Measurements from ENCODE around the gene NPIPA1. TPM values are rescaled to one million over a fixed set of nuclear protein-coding genes. Genes with fewer than 3 reads are reported as not detected.
"Not testable (repeated sequence)": the region's sequence is repeated elsewhere in the genome, so short reads cannot be mapped to it uniquely, and the experiment has no call there.

Gene NPIPA1
- 50.9 and 74.7 TPM in 2 replicates for total RNA-seq (2014; rRNA removed; shearing (Covaris generic))
- polyA plus RNA-seq (2014; cell fraction: nucleus; rRNA removed): 235 and 296 TPM in 2 replicates

DNA sequence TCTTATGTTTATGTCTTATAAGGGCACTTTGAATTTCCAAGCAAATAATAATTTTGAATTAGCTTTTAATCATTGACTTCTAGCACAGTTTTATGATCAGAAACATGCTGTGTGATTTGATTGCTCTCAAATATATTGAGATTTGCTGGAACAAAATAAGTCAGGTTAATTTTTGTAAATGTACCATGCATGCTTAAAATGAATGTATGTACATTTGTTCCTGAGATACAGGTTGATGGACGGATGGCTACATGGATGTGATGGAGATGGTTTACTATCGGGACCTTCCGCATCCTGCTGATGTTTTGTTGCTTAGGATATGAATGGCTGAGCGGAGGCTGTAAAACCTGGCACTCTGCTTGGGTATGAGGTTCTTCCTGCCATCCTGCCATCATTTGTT, at the start of gene NPIPA1:
Gene NPIPA1 (plus strand): TSS at position 301 of the 400 bp plus-strand sequence. CDS start 0 bp downstream, at position 301.
- not testable (repeated sequence) for DNase-seq (ENCODE audit: extremely low read depth, low read depth)

DNA sequence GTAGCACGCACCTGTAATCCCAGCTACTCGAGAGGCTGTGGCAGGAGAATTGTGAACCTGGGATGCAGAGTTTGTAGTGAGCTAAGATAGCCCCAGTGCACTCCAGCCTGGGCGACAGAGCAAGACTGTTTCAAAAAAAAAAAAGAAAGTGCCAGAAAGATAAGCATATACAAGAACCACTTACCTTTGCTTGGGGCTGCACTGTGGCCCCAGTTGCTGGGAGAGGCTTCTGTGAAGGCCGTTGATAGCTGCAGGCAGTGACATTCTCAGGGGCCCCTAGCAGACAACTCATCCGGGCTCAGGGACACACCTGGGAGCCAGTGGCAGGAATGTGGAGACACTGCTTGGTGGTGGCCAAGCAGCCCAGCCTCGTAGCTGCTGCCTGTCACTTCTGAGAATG, 45.1 kb upstream of the NPIPA1 start:
- not testable (repeated sequence) for DNase-seq (ENCODE audit: extremely low read depth, low read depth)

DNA sequence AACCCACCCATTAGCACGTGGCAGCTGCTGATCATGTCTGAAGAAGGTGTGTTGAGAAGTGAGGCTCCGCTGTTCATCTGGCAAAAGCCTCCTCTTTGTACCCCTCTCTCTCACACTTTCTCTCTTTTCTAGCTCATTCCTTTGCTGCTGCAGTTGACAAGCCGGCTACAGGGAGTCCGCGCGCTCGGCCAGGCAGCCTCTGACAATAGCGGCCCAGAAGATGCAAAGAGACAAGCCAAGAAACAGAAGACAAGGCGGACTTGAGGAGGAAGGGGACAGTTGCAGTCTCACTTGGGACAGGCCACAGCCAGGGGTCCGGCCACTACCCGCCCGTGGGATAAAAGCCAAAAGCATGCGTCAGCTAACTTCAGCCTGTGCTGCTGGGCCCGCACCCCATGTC, 41.9 kb upstream of the NPIPA1 start:
- not testable (repeated sequence) for DNase-seq (ENCODE audit: extremely low read depth, low read depth)

DNA sequence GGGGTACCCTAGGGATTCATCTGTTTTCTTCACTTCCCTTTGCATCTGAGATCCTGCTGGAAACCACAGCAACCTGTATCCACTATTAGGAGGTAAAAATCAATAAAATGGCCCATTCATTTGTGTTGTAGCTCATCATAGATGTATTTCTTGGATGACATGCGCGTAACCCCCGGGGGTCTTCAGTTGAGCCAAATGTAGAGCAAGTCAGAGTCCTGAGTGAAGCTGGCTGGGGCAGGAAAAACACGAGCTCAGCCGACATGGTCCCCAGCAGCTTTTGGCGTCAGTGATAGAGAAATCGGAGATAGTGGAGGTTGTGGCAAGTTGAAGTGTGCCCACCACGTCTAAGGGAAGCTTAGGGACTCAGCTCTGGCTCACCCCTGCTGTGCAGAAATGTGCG, 41.2 kb upstream of the NPIPA1 start:
- not testable (repeated sequence) for DNase-seq (ENCODE audit: extremely low read depth, low read depth)

DNA sequence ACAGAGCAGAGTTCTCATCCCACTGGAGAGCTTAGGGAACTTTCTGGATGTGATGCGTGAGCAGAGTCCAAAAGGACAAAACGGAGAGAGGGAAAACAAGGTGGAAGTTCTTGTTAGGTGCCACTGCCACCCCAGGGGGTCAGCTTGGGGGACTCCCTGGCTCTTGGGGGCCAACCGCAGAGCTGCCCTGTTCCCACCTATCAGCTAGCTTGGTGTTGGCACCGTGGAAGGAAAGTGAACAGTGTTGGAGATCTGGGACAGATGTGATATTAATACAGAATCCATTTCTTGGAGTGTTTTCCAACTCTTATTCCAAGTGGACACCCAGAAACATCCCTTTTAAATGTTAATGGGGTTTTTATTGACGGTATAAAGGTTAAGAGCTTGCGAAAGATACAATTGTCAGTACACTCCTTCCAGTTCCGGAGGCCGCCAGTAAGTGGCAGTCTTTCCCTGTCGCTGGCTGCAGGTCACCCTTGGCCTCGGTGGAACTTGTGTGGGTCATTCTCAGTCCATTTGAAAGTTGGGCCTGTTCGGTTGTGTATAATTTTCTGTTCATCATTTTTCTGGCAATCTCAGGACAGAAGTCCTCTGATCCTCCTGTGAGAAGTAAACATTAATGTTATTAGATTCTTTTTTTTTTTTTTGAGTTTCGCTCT, 40.1 kb upstream of the NPIPA1 start:
- not testable (repeated sequence) for DNase-seq (ENCODE audit: extremely low read depth, low read depth)

DNA sequence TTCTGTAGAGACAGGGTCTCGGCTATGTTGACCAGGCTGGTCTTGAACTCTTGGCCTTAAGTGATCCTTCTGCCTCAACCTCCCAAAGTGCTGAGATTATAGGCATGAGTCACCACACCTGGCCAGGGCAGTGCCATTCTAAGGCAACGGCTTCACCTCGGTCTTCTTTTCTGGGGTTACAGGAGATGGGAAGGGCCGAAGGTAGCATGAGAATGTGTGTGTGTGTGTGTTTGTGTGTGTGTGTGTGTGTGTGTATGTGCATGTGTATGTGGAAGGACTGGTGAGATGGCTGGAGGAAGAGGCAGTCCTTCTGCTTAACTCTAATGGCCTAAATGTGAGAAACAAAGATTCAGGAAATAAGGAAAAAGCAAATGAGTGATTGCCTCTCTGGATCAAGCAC, 39.1 kb upstream of the NPIPA1 start:
- DNase-seq (ENCODE audit: extremely low read depth, low read depth): not testable (repeated sequence)

DNA sequence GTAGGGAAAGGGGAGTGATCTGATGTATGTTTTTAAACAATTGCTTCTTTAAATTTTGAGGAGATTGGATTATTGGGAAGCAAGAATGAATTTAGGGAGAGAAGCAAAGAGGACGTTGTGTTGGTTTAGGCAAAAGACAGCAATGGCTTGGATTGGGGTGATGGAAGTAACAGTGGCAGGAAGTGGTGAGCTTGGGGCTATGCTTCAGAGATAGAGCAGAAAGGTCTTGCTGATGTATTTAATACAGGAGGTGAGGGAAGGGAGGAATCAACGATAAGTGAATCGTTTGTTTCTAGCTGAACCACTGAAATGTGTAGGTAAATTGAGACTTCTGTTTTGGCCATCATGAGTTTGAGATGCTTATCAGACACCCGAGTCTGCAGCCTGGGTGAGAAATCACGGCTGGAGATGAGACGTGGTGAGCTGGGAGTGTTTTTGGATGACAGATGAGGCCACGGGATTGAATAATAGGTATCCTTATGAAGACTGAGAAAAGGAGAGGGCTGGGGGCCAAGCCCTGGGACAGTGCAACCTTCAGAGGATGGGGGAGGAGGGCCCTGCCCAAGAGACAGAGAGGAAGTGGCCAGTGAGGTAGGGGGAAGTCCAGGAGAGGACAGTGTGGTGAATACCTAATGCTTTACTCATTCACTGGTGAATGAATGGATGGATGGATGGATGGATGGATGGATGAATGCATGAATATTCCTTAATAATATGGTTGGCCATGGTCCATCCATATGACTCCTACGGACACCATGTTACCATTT, 33.9 kb upstream of the NPIPA1 start:
- not testable (repeated sequence) for DNase-seq (ENCODE audit: extremely low read depth, low read depth)

DNA sequence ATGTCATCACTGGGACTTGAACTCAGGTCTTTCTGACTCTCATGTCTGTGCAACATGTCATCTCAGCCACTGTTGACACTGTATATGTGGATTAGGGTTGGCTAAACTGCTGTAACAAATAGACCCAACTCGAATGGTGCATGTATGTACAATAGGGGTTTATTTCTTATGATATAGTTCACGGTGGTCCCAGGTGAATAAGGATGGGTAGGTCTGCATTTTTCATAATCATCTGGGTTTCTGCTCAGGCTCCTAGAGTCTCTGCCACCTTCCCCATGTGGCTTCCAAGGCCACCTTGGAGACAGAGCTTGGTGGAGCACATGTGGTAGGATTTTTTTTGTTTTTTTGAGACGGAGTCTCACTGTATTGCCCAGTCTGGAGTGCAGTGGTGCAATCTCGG, 27.5 kb upstream of the NPIPA1 start:
- not testable (repeated sequence) for DNase-seq (ENCODE audit: extremely low read depth, low read depth)

DNA sequence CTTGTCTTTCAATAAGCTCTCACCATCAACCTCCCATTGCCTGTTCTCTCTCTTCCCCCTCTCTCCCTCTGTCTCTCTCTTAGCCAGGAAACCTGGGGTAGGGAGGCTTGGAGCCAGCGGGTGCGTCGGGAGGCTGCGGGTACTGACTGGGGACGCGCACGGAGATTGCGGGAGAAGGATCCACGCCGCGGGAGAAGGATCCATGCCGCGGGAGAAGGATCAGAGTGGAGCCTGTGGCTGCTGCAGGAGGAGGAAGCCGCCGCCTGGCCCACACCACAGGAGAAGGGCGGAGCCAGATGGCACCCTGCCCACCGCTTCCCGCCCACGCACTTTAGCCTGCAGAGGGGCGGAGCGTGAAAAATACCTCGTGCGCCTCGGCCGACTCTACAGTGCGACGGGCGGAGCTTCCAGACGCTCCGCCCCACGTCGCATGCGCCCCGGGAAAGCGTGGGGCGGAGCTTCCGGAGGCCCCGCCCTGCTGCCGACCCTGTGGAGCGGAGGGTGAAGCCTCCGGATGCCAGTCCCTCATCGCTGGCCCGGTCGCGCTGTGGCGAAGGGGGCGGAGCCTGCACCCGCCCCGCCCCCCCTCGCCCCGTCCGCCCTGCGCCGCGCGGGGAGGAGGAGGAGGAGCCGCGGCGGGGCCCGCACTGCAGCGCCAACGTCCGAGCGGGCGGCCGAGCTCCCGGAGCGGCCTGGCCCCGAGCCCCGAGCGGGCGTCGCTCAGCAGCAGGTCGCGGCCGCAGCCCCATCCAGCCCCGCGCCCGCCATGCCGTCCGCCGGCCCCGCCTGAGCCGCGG, 26.2 kb upstream of the NPIPA1 start:
- not testable (repeated sequence) for DNase-seq (ENCODE audit: extremely low read depth, low read depth)

DNA sequence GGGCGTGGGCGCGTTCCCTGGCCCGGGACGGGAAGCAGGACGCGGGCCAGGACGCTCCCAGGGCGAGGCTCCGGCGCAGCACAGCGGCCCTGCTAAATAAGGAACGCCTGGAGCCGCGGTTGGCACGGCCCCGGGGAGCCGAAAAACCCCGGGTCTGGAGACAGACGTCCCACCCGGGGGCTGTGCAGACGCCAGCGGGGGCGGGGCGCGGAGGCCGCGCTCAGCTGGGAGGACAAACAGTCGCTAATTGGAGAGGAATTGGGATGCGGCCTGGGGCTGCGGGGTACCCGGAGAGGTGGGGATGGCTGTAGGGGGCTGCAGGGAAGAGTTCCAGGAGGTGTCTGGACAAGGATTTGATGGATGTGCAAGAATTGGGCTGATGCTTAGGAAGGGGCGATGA, 25.3 kb upstream of the NPIPA1 start:
- not testable (repeated sequence) for DNase-seq (ENCODE audit: extremely low read depth, low read depth)

DNA sequence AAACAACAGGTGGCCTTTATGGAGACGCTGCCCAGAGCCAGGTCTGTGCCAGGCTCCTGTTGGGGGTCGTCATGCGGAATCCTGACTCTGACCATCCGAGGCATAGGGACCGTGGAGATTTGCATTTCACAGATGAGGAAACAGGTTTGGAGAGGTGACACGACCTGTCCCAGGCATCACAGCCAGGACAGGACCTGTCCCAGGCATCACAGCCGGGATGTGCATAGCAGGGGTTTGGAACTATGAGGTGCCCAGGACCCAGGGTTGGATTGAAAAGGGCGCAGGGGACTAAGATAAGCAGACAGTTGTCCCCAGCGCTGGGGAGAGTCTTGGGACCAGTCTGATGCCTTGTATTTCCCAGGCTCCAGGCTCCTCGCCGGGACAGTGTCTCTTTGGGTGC, 24.7 kb upstream of the NPIPA1 start:
- not testable (repeated sequence) for DNase-seq (ENCODE audit: extremely low read depth, low read depth)

DNA sequence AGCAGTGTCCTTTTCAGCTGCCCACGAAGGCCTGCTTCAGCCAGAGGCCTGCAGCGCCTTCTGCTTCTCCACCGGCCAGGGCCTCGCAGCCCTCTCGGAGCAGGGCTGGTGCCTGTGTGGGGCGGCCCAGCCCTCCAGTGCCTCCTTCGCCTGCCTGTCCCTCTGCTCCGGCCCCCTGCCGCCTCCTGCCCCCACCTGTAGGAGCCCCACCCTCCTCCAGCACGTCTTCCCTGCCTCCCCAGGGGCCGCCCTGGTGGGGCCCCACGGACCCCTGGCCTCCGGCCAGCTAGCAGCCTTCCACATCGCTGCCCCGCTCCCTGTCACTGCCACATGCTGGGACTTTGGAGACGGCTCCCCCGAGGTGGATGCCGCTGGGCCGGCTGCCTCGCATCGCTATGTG, 18.7 kb upstream of the NPIPA1 start:
- not testable (repeated sequence) for DNase-seq (ENCODE audit: extremely low read depth, low read depth)

DNA sequence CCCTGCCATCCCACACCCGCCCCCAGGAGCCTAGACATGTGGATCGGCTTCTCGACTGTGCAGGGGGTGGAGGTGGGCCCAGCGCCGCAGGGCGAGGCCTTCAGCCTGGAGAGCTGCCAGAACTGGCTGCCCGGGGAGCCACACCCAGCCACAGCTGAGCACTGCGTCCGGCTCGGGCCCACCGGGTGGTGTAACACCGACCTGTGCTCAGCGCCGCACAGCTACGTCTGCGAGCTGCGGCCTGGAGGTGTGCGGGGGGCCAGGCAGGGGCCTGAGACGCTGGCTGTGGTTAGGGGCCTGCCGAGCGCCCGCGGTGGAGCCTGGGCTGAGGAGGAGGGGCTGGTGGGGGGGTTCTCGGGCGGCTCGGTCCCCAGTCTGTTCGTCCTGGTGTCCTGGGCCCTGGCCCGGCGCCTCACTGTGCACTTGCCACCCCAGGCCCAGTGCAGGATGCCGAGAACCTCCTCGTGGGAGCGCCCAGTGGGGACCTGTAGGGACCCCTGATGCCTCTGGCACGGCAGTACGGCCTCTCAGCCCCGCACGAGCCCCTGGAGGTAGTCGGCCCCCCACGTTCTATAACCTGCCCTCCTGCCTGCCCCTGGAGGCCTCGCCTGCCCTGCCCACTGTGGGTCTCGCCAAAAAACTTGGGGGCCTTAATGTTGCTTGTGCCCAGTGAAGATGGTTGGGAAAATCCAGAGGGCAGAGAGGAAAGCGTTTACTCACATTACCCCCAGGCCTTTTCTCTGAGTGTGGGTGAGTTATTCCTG, 17.2 kb upstream of the NPIPA1 start:
- not testable (repeated sequence) for DNase-seq (ENCODE audit: extremely low read depth, low read depth)

DNA sequence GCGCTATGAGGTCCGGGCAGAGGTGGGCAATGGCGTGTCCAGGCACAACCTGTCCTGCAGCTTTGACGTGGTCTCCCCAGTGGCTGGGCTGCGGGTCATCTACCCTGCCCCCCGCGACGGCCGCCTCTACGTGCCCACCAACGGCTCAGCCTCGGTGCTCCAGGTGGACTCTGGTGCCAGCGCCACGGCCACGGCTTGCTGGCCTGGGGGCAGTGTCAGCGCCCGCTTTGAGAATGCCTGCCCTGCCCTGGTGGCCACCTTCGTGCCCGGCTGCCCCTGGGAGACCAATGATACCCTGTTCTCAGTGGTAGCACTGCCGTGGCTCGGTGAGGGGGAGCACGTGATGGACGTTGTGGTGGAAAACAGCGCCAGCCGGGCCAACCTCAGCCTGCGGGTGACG, 15.0 kb upstream of the NPIPA1 start:
- DNase-seq (ENCODE audit: extremely low read depth, low read depth): not testable (repeated sequence)

DNA sequence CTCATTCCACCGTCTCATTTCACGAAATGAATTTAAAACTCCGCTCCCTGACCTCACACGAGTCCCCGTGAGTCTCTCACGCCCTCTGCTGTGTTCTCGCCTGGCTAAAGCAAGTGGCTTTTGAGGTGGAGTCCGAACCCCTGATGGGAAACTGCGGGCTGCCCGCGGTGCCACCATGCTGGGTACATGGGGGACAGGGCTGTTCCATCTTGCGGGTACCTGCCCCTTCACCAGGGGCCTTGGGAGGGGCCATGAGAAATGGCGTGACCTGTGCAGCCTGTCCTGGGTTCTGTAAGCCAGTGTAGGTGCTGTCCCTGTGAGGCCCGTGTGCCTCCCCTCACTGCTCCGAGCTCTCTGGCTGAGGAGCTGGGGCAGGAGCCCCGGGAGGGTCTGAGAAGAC, 14.3 kb upstream of the NPIPA1 start:
- DNase-seq (ENCODE audit: extremely low read depth, low read depth): not testable (repeated sequence)

DNA sequence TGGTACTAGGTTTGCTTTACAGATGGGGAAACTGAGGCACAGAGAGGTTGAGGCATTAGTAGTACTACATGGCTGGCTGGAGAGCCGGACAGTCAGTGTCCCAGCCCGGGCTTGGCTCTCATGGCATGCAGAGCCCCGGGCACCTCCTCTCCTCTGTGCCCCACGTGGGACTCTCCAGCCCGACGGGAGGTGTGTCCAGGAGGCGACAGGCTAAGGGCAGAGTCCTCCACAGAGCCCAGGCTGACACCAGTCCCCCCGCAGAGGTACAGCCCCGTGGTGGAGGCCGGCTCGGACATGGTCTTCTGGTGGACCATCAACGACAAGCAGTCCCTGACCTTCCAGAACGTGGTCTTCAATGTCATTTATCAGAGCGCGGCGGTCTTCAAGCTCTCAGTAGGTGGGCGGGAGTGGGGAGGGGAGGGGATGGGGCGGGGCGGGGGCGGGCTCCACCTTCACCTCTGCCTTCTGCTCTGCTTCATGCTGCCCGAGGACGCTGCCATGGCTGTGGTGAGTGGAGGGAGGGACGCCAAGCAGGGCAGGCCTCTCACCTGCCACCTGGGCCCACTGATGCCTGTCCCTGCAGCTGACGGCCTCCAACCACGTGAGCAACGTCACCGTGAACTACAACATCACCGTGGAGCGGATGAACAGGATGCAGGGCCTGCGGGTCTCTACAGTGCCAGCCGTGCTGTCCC, 13.7 kb upstream of the NPIPA1 start:
- not testable (repeated sequence) for DNase-seq (ENCODE audit: extremely low read depth, low read depth)

DNA sequence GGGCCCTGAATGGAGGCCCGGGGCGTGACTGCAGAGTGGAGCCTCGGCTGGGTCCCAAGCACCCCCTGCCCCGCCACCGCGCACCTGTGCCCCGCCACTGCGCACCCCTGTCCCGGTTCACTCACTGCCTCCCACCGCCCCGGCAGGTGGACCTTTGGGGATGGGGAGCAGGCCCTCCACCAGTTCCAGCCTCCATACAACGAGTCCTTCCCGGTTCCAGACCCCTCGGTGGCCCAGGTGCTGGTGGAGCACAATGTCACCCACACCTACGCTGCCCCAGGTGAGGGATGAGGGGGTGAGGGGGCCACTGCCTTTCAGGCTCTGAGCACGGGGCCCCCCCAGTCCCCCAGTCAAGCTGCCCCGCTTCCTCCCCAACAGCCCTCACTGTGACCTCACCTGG, 12.9 kb upstream of the NPIPA1 start:
- not testable (repeated sequence) for DNase-seq (ENCODE audit: extremely low read depth, low read depth)

DNA sequence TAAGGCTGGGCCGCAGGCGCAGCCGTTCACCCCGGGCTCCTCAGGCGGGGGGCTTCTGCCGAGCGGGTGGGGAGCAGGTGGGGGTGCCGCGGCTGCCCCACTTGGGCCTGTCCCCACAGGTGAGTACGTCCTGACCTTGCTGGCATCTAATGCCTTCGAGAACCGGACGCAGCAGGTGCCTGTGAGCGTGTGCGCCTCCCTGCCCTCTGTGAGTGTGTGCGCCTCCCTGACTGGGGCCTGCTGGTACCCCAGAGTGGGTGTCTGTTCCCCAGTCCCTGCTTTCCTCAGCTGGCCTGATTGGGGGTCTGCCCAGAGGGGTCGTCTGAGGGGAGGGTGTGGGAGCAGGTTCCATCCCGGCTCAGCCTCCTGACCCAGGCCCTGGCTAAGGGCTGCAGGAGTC, 12.3 kb upstream of the NPIPA1 start:
- DNase-seq (ENCODE audit: extremely low read depth, low read depth): not testable (repeated sequence)

DNA sequence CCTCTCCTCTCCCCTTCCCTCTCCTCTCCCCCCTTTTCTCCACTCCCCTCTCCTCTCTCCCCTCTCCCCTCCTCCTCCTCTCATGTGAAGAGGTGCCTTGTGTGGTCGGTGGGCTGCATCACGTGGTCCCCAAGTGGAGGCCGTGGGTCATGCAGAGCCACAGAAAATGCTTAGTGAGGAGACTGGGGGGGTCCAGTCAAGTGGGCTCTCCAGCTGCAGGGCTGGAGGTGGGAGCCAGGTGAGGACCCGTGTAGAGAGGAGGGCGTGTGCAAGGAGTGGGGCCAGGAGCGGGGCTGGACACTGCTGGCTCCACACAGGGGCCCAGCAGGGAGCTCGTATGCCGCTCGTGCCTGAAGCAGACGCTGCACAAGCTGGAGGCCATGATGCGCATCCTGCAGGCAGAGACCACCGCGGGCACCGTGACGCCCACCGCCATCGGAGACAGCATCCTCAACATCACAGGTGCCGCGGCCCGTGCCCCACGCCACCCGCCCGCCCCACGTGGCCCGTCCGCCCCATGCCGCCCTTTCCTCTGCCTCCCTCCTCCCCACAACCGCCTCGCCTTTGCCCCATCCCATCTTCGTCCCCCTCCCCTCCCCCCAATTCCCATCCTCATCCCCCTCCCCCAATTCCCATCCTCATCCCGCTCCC, 9.1 kb upstream of the NPIPA1 start:
- not testable (repeated sequence) for DNase-seq (ENCODE audit: extremely low read depth, low read depth)

Measured in NCI-H460 (cell line).